Astrocyte (in vitro differentiated cells and primary cell): ENCODE measurements around the gene F10. TPM values are rescaled to one million over a fixed set of nuclear protein-coding genes. Genes with fewer than 3 reads are reported as not detected.

Experiments
- DNase-seq: peaks from one replicate; pipeline ENCODE4 v3.0.0-alpha.2; 2010; ENCODE audit warnings: low read depth
- FAIRE-seq: peaks from 2 replicates; lab custom pipeline; 2011; peaks lifted over from hg19 to GRCh38; lab: Jason Lieb, UNC
- H2AFZ ChIP-seq: 2 replicates; pipeline ENCODE4 v1.6.0; 2012; ENCODE audit warnings: low read depth, low read length, inconsistent platforms
- H3K27ac ChIP-seq: 2 replicates; pipeline ENCODE4 v1.5.1; 2011; ENCODE audit warnings: low read depth, low read length, inconsistent platforms
- H3K27me3 ChIP-seq: 2 replicates; pipeline ENCODE4 v1.6.0; 2011; ENCODE audit warnings: low read length, inconsistent platforms; ENCODE audit not compliant: insufficient read depth
- H3K36me3 ChIP-seq: 2 replicates; pipeline ENCODE4 v1.5.1; 2011; ENCODE audit warnings: low read length, inconsistent platforms; ENCODE audit not compliant: insufficient read depth
- H3K4me1 ChIP-seq: 2 replicates; pipeline ENCODE4 v1.5.1; 2011; ENCODE audit warnings: low read length, inconsistent platforms; ENCODE audit not compliant: insufficient read depth
- H3K4me2 ChIP-seq: 2 replicates; pipeline ENCODE4 v1.6.0; 2012; ENCODE audit warnings: low read length, inconsistent platforms
- H3K4me3 ChIP-seq: 2 replicates; pipeline ENCODE4 v1.5.1; 2011; ENCODE audit warnings: low read depth, mild to moderate bottlenecking, low read length, inconsistent platforms; ENCODE audit not compliant: insufficient read depth
- H3K79me2 ChIP-seq: 2 replicates; pipeline ENCODE4 v1.6.0; 2012; ENCODE audit warnings: mild to moderate bottlenecking, low read length, inconsistent platforms; ENCODE audit not compliant: insufficient read depth
- H3K9ac ChIP-seq: 2 replicates; pipeline ENCODE4 v1.6.0; 2012; ENCODE audit warnings: mild to moderate bottlenecking, low read length, inconsistent platforms
- H3K9me3 ChIP-seq: 2 replicates; pipeline ENCODE4 v1.5.1; 2012; ENCODE audit warnings: low read depth, mild to moderate bottlenecking, low read length, inconsistent platforms; ENCODE audit not compliant: insufficient read depth
- H4K20me1 ChIP-seq: 2 replicates; pipeline ENCODE4 v1.6.0; 2012; ENCODE audit warnings: low read length, inconsistent platforms; ENCODE audit not compliant: insufficient read depth
- H3K27ac Mint-ChIP-seq: one replicate; pipeline ENCODE4 v1.8.0; 2021; ENCODE audit warnings: mild to moderate bottlenecking, mixed read lengths; ENCODE audit not compliant: unreplicated experiment
- H3K27me3 Mint-ChIP-seq: one replicate; pipeline ENCODE4 v1.8.0; 2021; ENCODE audit warnings: low read depth, mixed read lengths; ENCODE audit not compliant: unreplicated experiment
- H3K36me3 Mint-ChIP-seq: one replicate; pipeline ENCODE4 v1.8.0; 2021; ENCODE audit warnings: low read depth, mixed read lengths; ENCODE audit not compliant: unreplicated experiment
- H3K4me1 Mint-ChIP-seq: one replicate; pipeline ENCODE4 v1.8.0; 2021; ENCODE audit warnings: low read depth, mixed read lengths; ENCODE audit not compliant: unreplicated experiment
- H3K4me3 Mint-ChIP-seq: one replicate; pipeline ENCODE4 v1.8.0; 2021; ENCODE audit warnings: mild to moderate bottlenecking, moderate library complexity, mixed read lengths; ENCODE audit not compliant: unreplicated experiment
- H3K9me3 Mint-ChIP-seq: one replicate; pipeline ENCODE4 v1.8.0; 2021; ENCODE audit warnings: mild to moderate bottlenecking, mixed read lengths; ENCODE audit not compliant: unreplicated experiment
- CTCF ChIP-seq: IDR thresholded peaks from 2 replicates; pipeline ENCODE4 v1.5.1; 2011; ENCODE audit warnings: low read depth, mild to moderate bottlenecking, inconsistent platforms, low read length, moderate library complexity; ENCODE audit not compliant: insufficient read depth
- EZH2 ChIP-seq: IDR thresholded peaks from 2 replicates; pipeline ENCODE4 v1.6.1; 2012; ENCODE audit warnings: mild to moderate bottlenecking, low read length, inconsistent platforms; ENCODE audit not compliant: insufficient read depth
- total RNA-seq: library from RNA; stranded (reverse); gene quantifications from 2 replicates; pipeline ENCODE4 v1.2.1, GENCODE V29; 2021

The F10 gene
- total RNA-seq, 1 donor from 2014 or later, result 0.45 TPM

GRCh38 chr13:113196970-113197737 lies 74.6 kb downstream of the F10 start:
- Histone ChIP-seq H3K79me2 (peaks cover 42% of the 10 kb centered on the region), H3K4me2 (no peak overlapping the region), H2AFZ (no peak overlapping the region), H3K36me3 (peaks cover 38% of the 10 kb centered on the region), H3K27ac (no peak overlapping the region), H3K9ac (no peak overlapping the region), H3K4me3 (no peak overlapping the region), H4K20me1 (peaks cover 19% of the 10 kb centered on the region), H3K27me3 (no peaks in the 10 kb centered on the region), H3K9me3 (no peaks in the 10 kb centered on the region), H3K4me1 (no peaks in the 10 kb centered on the region)
- Mint-ChIP-seq H3K4me3 (no peak overlapping the region), H3K27ac (no peak overlapping the region), H3K27me3 (no peaks in the 10 kb centered on the region), H3K9me3 (no peaks in the 10 kb centered on the region), H3K4me1 (no peaks in the 10 kb centered on the region), H3K36me3 (peaks cover 11% of the 10 kb centered on the region)
- DNase-seq (no peak), FAIRE-seq (no peak)
- TF ChIP-seq CTCF (no peak), EZH2 (no peak)

Other genes with a start within 250 kb of the F10 start
- 3.4 and 4.7 TPM in 2 replicates for gene MCF2L, start 153.6 kb upstream of the F10 start, total RNA-seq
- gene F7, start 17.0 kb upstream of the F10 start, total RNA-seq, result not detected in 2 replicates
- gene PROZ, start 35.8 kb downstream of the F10 start, total RNA-seq, result not detected in 2 replicates
- 29.6 and 31.5 TPM in 2 replicates for gene PCID2, start 85.9 kb downstream of the F10 start, total RNA-seq
- 71.3 and 81.3 TPM in 2 replicates for gene CUL4A, start 86.8 kb downstream of the F10 start, total RNA-seq
- 313 and 317 TPM in 2 replicates for gene LAMP1, start 174.4 kb downstream of the F10 start, total RNA-seq
- gene GRTP1, start 241.3 kb downstream of the F10 start, total RNA-seq, result 0.36 and 0.61 TPM in 2 replicates